Trophoblast cell (in vitro differentiated cells and primary cell): ENCODE results near the gene DTNB.

Experiments
- DNase-seq, 2 donors: peaks; one replicate each; pipeline ENCODE4 v3.0.0-alpha.2; 2016
- H2AFZ ChIP-seq: 2 replicates; pipeline ENCODE4 v1.6.1; 2013; ENCODE audit warnings: low read length, moderate library complexity, mild to moderate bottlenecking; ENCODE audit not compliant: insufficient read depth, poor library complexity
- H2AK5ac ChIP-seq: 2 replicates; pipeline ENCODE4 v1.6.1; 2013; ENCODE audit warnings: mild to moderate bottlenecking, low read length
- H2BK120ac ChIP-seq: 2 replicates; pipeline ENCODE4 v1.6.1; 2013; ENCODE audit warnings: low read length, mild to moderate bottlenecking, moderate library complexity; ENCODE audit not compliant: insufficient read depth, poor library complexity
- H2BK12ac ChIP-seq: 2 replicates; pipeline ENCODE4 v1.6.1; 2013; ENCODE audit warnings: mild to moderate bottlenecking, low read length, moderate library complexity
- H2BK5ac ChIP-seq: 2 replicates; pipeline ENCODE4 v1.6.1; 2013; ENCODE audit warnings: low read length, low read depth, moderate library complexity, mild to moderate bottlenecking; ENCODE audit not compliant: poor library complexity
- H3K14ac ChIP-seq: 2 replicates; pipeline ENCODE4 v1.6.1; 2013; ENCODE audit warnings: mild to moderate bottlenecking, low read length
- H3K18ac ChIP-seq: 2 replicates; pipeline ENCODE4 v1.6.1; 2013; ENCODE audit warnings: mild to moderate bottlenecking, low read length
- H3K23ac ChIP-seq: 2 replicates; pipeline ENCODE4 v1.6.1; 2013; ENCODE audit warnings: low read length
- H3K27ac ChIP-seq: 2 replicates; pipeline ENCODE4 v1.5.1; 2013; ENCODE audit warnings: low read depth, mild to moderate bottlenecking, inconsistent platforms, low read length, moderate library complexity
- H3K27me3 ChIP-seq: 2 replicates; pipeline ENCODE4 v1.6.1; 2013; ENCODE audit warnings: inconsistent platforms, mild to moderate bottlenecking, low read length, moderate library complexity; ENCODE audit not compliant: insufficient read depth
- H3K36me3 ChIP-seq, 2 experiments: 1 replicate in 1 of 2; 2 replicates in 1 of 2; pipeline ENCODE4 v1.6.1; 2013; ENCODE audit warnings: low read length in 2 of 2, mild to moderate bottlenecking in 2 of 2, moderate library complexity in 1 of 2; ENCODE audit not compliant: insufficient read depth in 2 of 2, control insufficient read depth in 1 of 2
- H3K4ac ChIP-seq: 2 replicates; pipeline ENCODE4 v1.6.1; 2013; ENCODE audit warnings: low read depth, mild to moderate bottlenecking, low read length, moderate library complexity
- H3K4me1 ChIP-seq, 2 experiments: 1 replicate in 1 of 2; 2 replicates in 1 of 2; pipeline ENCODE4 v1.6.1; 2013; ENCODE audit warnings: low read length in 2 of 2, mild to moderate bottlenecking in 2 of 2, moderate library complexity in 1 of 2; ENCODE audit not compliant: insufficient read depth in 2 of 2, control insufficient read depth in 1 of 2
- H3K4me2 ChIP-seq: 2 replicates; pipeline ENCODE4 v1.6.1; 2013; ENCODE audit warnings: inconsistent platforms, mild to moderate bottlenecking, low read length, moderate library complexity
- H3K4me3 ChIP-seq: 2 replicates; pipeline ENCODE4 v1.5.1; 2013; ENCODE audit warnings: mild to moderate bottlenecking, low read depth, low read length, inconsistent platforms
- H3K79me1 ChIP-seq: one replicate; pipeline ENCODE4 v1.6.1; 2013; ENCODE audit warnings: low read length
- H3K79me2 ChIP-seq: 2 replicates; pipeline ENCODE4 v1.6.1; 2013; ENCODE audit warnings: low read length, mild to moderate bottlenecking; ENCODE audit not compliant: control insufficient read depth, insufficient read depth, poor library complexity
- H3K9ac ChIP-seq: 2 replicates; pipeline ENCODE4 v1.6.1; 2013; ENCODE audit warnings: mild to moderate bottlenecking, low read length
- H3K9me3 ChIP-seq: 2 replicates; pipeline ENCODE4 v1.6.1; 2013; ENCODE audit warnings: low read depth, mild to moderate bottlenecking, control low read depth, inconsistent platforms, low read length; ENCODE audit not compliant: insufficient read depth
- H4K12ac ChIP-seq: 2 replicates; pipeline ENCODE4 v1.6.1; 2013; ENCODE audit warnings: low read depth, mild to moderate bottlenecking, low read length, moderate library complexity
- H4K8ac ChIP-seq: 2 replicates; pipeline ENCODE4 v1.6.1; 2013; ENCODE audit warnings: low read depth, mild to moderate bottlenecking, low read length, moderate library complexity
- H4K91ac ChIP-seq: one replicate; pipeline ENCODE4 v1.6.1; 2013; ENCODE audit warnings: low read depth, mild to moderate bottlenecking, low read length, moderate library complexity
- WGBS: extraction: QIAGEN DNeasy Blood & Tissue Kit; methylation state at CpG from one replicate; pipeline ENCODE4 v1.1.7; 2013; ENCODE audit warnings: missing lambda C conversion rate; ENCODE audit not compliant: insufficient read length, insufficient coverage; ENCODE audit errors: extremely low coverage; 5-methylcytosine and 5-hydroxymethylcytosine counted together

The DTNB gene

DNA sequence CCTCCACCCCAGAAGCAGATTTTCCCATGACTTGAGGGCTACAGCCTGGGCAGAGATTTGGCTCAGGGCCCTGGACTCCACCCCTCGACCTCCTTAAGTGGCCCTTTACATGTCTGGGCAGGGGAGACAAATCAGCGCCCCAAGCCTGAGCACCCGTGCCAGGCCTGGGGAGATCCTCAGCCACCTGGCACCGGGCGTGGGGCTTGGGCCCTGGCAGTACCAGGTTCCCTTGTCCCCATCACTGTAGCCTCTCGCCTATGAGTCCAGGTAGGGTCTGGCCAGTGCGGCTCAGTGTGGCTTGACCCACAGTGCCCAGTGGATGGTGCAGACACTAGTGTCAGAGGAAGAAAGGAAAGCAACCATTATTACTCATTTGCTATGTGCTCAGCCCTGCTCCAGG lies 309.6 kb downstream of the DTNB start:
- H3K79me1 ChIP-seq = no peaks in the 10 kb centered on the region
- no CpG with 5 or more reads among the region's 7 CpGs for WGBS
- H2AFZ ChIP-seq = no peak overlapping the region
- H3K14ac ChIP-seq = no peak overlapping the region
- H3K18ac ChIP-seq = no peak overlapping the region
- H3K79me2 ChIP-seq = no peaks in the 10 kb centered on the region
- no peak overlapping the region for H3K9ac ChIP-seq
- no peaks in the 10 kb centered on the region for H3K4me1 ChIP-seq
- no peak overlapping the region for H4K12ac ChIP-seq
- DNase-seq = no peak
- H2AK5ac ChIP-seq = no peak overlapping the region
- no peaks in the 10 kb centered on the region for H3K36me3 ChIP-seq
- H3K4me2 ChIP-seq = no peak overlapping the region
- no peak overlapping the region for H2BK5ac ChIP-seq
- no peak overlapping the region for H3K4me3 ChIP-seq
- H3K27ac ChIP-seq = no peak overlapping the region
- H4K91ac ChIP-seq = no peak overlapping the region
- no peaks in the 10 kb centered on the region for H3K27me3 ChIP-seq
- H3K4ac ChIP-seq = no peak overlapping the region
- H2BK120ac ChIP-seq = no peak overlapping the region
- H3K9me3 ChIP-seq = peaks cover 2% of the 10 kb centered on the region
- no peak overlapping the region for H4K8ac ChIP-seq
- H3K23ac ChIP-seq = no peak overlapping the region
- no peak overlapping the region for H2BK12ac ChIP-seq

DNA sequence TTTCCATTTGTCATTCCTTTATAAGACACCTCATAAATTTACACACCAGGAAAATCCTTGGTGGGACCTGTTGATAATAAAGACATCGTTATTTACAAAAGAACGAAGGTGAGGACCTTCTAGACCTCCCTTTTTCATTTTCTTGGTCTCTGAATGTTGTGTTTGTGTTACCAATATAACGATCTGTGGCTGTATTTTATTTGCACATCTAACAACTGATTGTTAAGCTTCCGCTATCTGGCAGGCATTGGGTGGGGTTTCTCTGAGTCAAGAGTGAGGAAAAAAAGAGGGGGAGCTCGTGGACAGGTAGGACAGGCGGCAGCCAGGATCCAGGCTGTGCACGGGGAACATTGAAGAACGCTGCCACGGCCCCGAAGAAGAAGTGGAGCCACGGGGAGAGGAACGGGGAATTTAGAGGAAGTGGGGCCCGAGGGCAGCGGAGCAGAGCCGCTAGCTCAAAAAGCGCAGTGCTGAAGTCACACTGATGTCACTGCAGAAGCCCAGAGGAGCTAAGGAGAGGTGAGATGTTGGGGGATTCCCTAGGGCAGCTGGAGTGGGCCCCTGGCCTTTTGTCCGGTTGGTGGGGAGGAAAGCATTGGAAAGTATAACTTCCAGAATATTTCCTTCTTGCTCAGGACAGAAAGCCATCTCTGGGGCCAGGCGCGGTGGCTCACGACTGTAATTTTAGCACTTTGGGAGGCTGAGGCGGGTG lies 310.8 kb downstream of the DTNB start:
- Histone ChIP-seq H3K79me1 (no peaks in the 10 kb centered on the region), H3K27ac (no peak overlapping the region), H4K91ac (no peak overlapping the region), H3K23ac (no peak overlapping the region), H3K4me3 (no peak overlapping the region), H3K9ac (no peak overlapping the region), H3K4ac (no peak overlapping the region), H2BK120ac (no peak overlapping the region), H3K14ac (no peak overlapping the region), H2AFZ (peak overlapping the region; percentile 35), H3K4me2 (no peak overlapping the region), H4K8ac (peak overlapping the region; percentile 47), H3K27me3 (no peaks in the 10 kb centered on the region), H3K36me3 (no peaks in the 10 kb centered on the region), H4K12ac (peak overlapping the region; percentile 64), H2AK5ac (no peak overlapping the region), H2BK5ac (no peak overlapping the region), H3K9me3 (peaks cover 2% of the 10 kb centered on the region), H2BK12ac (peak overlapping the region; percentile 25), H3K79me2 (no peaks in the 10 kb centered on the region), H3K18ac (no peak overlapping the region), H3K4me1 (no peaks in the 10 kb centered on the region)
- DNase-seq = peak in 1 of 2 donors; percentile 26
- no CpG with 5 or more reads among the region's 21 CpGs for WGBS

DNA sequence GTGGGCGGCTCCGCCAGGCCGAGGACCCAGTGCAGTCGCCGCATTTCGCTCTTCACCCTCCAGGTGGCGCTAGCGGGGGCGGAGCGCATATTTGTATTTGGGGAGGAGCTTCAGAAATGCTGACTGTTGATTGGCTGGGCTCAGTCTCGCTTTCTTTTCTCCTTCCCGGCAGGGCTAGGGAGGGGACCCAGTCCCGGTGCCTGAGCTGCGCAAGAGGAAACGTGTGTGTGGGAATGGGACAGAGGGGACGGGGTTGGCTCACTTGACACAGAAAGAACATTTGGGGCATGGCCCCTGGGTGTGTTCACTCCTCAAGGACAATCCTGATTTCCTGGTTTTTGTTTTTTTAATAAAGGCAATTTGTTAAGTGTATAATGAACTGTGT lies 311.3 kb downstream of the DTNB start:
- H3K4me3 ChIP-seq = no peak overlapping the region
- peak overlapping the region; percentile 66 for H2AFZ ChIP-seq
- H2BK120ac ChIP-seq = no peak overlapping the region
- H3K27ac ChIP-seq = no peak overlapping the region
- H3K27me3 ChIP-seq = no peaks in the 10 kb centered on the region
- peaks cover 2% of the 10 kb centered on the region for H3K9me3 ChIP-seq
- no peaks in the 10 kb centered on the region for H3K4me1 ChIP-seq
- H3K18ac ChIP-seq = no peak overlapping the region
- H3K9ac ChIP-seq = no peak overlapping the region
- peak overlapping the region; percentile 45 for H3K4me2 ChIP-seq
- no peak overlapping the region for H3K23ac ChIP-seq
- H4K91ac ChIP-seq = no peak overlapping the region
- no peaks in the 10 kb centered on the region for H3K79me1 ChIP-seq
- peak; percentile 76 to 91 for DNase-seq
- H2BK5ac ChIP-seq = no peak overlapping the region
- no peaks in the 10 kb centered on the region for H3K79me2 ChIP-seq
- no peaks in the 10 kb centered on the region for H3K36me3 ChIP-seq
- H3K4ac ChIP-seq = no peak overlapping the region
- H3K14ac ChIP-seq = no peak overlapping the region
- H2AK5ac ChIP-seq = no peak overlapping the region
- H2BK12ac ChIP-seq = no peak overlapping the region
- no peak overlapping the region for H4K12ac ChIP-seq
- no CpG with 5 or more reads among the region's 16 CpGs for WGBS
- H4K8ac ChIP-seq = no peak overlapping the region

DNA sequence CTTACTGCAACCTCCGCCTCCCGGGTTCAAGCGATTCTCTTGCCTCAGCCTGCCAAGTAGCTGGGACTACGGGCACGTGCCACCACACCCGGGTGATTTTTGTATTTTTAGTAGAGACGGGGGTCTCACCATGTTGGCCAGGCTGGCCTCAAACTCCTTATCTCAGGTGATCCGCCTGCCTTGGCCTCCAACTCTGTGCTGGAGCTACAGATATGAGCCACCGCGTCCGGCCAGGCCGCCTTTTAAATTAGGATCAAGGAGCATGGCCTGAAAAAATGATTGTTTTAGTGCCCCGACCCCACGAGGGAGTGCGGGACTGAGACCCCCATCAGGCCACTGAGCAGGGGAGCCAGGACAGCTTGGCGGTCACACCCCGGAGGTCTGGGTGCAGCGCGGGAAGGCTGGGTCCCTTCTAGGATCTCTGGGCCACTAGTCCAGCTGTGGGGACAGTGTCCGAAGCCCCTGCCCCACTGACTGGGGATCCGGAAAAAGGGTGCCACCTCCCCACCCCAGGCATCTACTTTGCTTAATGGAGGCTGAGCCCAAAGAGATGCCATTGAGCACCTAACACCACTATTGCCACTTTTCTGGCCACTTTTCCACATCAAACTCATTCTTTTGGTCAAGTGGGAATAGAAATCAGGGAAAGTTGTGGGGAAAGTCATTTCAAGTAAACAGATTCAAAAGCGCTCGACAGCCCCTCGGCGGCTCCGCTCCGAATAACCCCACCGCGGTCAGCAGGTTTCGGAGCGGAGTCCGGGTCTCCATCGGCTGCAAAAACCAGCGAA lies 311.9 kb downstream of the DTNB start:
- WGBS = no CpG with 5 or more reads among the region's 34 CpGs

More for the DNA sequence above, 311.9 kb downstream of the DTNB start:
- Histone ChIP-seq H3K9me3 (peaks cover 2% of the 10 kb centered on the region), H3K14ac (no peak overlapping the region), H3K4ac (no peak overlapping the region), H3K27ac (no peak overlapping the region), H2BK12ac (no peak overlapping the region), H3K9ac (no peak overlapping the region), H3K27me3 (no peaks in the 10 kb centered on the region), H3K79me1 (no peaks in the 10 kb centered on the region), H3K4me1 (no peaks in the 10 kb centered on the region), H3K4me2 (peak overlapping the region; percentile 45), H4K12ac (no peak overlapping the region), H4K91ac (no peak overlapping the region), H3K79me2 (no peaks in the 10 kb centered on the region), H2BK5ac (no peak overlapping the region), H3K23ac (no peak overlapping the region), H3K36me3 (no peaks in the 10 kb centered on the region), H2BK120ac (no peak overlapping the region), H2AK5ac (no peak overlapping the region), H4K8ac (no peak overlapping the region), H3K4me3 (no peak overlapping the region), H2AFZ (no peak overlapping the region), H3K18ac (no peak overlapping the region)
- no peak for DNase-seq
